ENCODE measurements around the gene ARHGAP24. TPM values are rescaled to one million over a fixed set of nuclear protein-coding genes. Genes with fewer than 3 reads are reported as not detected.

ARHGAP24 gene
- total RNA-seq, 1 donor from 2014 or later: 11.1 TPM

DNA sequence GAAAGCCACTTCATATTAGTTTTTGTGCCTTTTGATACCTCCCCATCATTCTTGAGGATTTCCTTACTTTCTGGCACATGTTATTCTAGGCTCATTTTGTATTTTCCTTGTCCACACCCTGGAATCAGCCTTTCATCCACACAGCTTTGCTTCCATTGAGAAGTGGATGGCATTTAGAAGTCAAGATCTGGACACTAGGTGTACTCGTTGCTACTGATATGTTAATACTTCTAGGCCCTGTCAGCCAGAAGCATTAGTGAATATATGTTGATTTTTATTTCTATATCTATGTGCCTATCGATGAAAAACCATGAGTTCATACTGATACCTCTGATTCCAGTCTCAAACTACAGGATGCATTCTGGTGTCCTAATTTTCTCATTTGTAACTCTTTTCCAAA is 73.2 kb downstream of the ARHGAP24 start:
- DNase-seq (ENCODE audit: low read depth) (peak; percentile 22), FAIRE-seq (no peak)
- no peaks in the 10 kb centered on the region for H3K27me3 ChIP-seq (ENCODE audit: control insufficient read depth, insufficient read depth, low read length)
- no peaks in the 10 kb centered on the region for H3K36me3 ChIP-seq (ENCODE audit: control insufficient read depth, insufficient read depth, low read length)
- TF ChIP-seq, protein P1, sequence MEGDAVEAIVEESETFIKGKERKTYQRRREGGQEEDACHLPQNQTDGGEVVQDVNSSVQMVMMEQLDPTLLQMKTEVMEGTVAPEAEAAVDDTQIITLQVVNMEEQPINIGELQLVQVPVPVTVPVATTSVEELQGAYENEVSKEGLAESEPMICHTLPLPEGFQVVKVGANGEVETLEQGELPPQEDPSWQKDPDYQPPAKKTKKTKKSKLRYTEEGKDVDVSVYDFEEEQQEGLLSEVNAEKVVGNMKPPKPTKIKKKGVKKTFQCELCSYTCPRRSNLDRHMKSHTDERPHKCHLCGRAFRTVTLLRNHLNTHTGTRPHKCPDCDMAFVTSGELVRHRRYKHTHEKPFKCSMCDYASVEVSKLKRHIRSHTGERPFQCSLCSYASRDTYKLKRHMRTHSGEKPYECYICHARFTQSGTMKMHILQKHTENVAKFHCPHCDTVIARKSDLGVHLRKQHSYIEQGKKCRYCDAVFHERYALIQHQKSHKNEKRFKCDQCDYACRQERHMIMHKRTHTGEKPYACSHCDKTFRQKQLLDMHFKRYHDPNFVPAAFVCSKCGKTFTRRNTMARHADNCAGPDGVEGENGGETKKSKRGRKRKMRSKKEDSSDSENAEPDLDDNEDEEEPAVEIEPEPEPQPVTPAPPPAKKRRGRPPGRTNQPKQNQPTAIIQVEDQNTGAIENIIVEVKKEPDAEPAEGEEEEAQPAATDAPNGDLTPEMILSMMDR (IDR thresholded peaks at IDR 0.05; ENCODE audit: insufficient read depth, low read length, severe bottlenecking): peak; percentile 10
- no peak overlapping the region for H3K4me3 ChIP-seq (ENCODE audit: low read depth, low read length)

DNA sequence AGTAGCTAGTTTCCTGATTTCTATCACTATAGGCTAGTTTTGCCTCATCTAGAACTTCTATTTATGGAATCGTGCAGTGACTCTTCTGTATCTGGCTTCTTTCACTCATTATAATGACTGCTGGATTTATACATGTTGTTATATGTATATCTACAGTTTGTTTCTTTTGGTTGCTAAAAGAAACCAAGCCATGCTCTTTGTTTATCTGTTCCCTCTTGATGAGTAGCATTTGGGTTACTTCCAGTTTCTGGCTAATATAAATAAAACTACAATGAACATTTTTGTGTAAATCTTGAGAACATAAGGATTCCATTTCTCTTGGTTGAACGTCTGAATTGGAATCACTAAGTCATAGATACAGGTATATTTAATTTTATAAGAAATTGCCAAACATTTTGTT is 73.9 kb downstream of the ARHGAP24 start:
- DNase-seq (ENCODE audit: low read depth) (no peak), FAIRE-seq (no peak)
- TF ChIP-seq, protein P1 (IDR thresholded peaks at IDR 0.05; ENCODE audit: insufficient read depth, low read length, severe bottlenecking): no peak

DNA sequence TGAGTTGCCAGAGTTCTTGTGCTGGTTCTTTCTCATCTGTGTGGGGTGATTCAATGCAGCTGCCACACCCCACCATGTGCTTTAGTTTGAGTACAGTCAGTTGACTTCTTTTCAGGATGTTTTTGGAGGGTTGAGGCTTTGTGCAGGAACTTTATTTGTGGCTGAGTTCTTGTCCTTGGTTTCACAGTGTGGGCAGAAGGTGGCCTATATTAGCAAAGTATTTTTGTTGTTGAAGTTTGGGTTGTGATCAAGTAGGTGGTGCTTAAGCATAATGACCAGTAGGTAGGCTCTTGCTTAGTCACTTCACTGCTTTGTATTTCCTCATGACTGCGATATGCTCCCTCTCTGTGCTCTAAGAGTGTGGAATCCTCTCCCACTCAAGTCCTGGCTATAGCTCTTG is 80.3 kb downstream of the ARHGAP24 start:
- Histone ChIP-seq H3K36me3 (ENCODE audit: control insufficient read depth, insufficient read depth, low read length) (no peaks in the 10 kb centered on the region), H3K4me3 (ENCODE audit: low read depth, low read length) (no peak overlapping the region), H3K27me3 (ENCODE audit: control insufficient read depth, insufficient read depth, low read length) (no peaks in the 10 kb centered on the region)
- FAIRE-seq (no peak), DNase-seq (ENCODE audit: low read depth) (peak; percentile 44)
- TF ChIP-seq, protein P1 (IDR thresholded peaks at IDR 0.05; ENCODE audit: insufficient read depth, low read length, severe bottlenecking): no peak

More for the DNA sequence above, 73.9 kb downstream of the ARHGAP24 start:
- no peak overlapping the region for H3K4me3 ChIP-seq (ENCODE audit: low read depth, low read length)
- H3K27me3 ChIP-seq (ENCODE audit: control insufficient read depth, insufficient read depth, low read length): no peaks in the 10 kb centered on the region
- H3K36me3 ChIP-seq (ENCODE audit: control insufficient read depth, insufficient read depth, low read length): no peaks in the 10 kb centered on the region

DNA sequence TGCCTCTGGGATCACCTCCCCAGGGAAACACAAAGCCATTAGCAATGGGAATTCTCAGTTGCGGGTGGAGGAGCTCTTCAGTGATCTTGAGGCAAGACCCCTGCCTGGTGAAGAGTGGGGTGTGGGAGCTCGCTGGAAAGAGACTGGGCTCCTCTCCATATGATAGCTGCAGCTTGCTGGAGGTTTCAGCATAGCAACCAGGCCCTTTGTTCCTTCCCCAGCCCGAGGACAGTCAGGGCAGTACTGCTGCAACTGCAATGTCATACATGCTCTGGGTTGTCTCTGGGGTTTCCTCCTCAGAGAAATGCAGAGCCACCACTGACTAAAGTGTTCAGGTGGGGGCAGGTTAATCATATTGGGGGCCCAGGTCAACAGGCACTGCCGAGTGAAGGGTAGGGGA is 81.3 kb downstream of the ARHGAP24 start:
- FAIRE-seq (no peak), DNase-seq (ENCODE audit: low read depth) (no peak)
- Histone ChIP-seq H3K4me3 (ENCODE audit: low read depth, low read length) (no peak overlapping the region), H3K36me3 (ENCODE audit: control insufficient read depth, insufficient read depth, low read length) (no peaks in the 10 kb centered on the region), H3K27me3 (ENCODE audit: control insufficient read depth, insufficient read depth, low read length) (no peaks in the 10 kb centered on the region)
- TF ChIP-seq, protein P1 (IDR thresholded peaks at IDR 0.05; ENCODE audit: insufficient read depth, low read length, severe bottlenecking): no peak

DNA sequence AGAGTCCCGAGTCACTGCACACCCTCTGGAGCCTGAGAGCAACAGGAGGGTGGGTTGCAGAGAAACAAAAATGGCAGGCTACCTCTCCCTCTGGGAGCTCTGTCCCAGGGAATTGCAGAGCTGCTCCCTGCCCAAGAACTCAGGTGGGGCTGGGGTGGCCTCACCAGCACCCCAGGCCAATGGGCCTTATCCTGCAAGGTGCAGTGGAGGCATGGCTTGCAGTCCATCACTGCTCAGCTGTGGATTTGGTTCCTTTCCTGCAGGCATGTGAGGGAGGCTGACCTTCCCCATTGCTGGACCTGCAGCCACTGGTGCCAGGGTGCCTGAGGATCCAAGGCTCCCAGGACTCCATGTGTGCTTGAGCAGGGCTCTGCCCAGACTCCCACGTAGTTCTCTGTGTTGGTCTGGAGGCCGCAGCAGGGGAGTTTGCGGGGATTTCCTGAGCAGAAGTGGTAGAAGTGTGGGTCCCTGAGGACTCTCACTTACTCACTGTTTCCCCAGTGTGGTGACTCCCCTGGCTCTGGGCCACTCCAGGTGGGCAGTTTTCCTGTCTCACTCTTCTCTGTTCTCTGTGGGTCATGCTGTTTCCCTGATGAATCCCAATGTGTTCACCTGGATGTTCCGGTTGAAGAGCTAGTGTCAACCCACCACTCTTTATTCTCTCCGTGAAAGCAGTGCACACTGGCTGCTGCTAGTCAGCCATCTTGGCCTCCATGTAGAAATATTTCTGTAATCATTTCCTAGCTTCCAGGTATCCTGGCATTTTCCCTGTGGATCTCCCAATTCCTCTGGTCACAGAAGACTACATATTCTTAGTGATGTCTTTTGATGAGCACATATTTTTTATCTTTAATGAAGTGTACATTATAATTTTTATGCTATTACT is 82.3 kb downstream of the ARHGAP24 start:
- H3K4me3 ChIP-seq (ENCODE audit: low read depth, low read length): no peak overlapping the region
- H3K36me3 ChIP-seq (ENCODE audit: control insufficient read depth, insufficient read depth, low read length): no peaks in the 10 kb centered on the region
- FAIRE-seq: no peak
- no peak for DNase-seq (ENCODE audit: low read depth)
- TF ChIP-seq, protein P1 (IDR thresholded peaks at IDR 0.05; ENCODE audit: insufficient read depth, low read length, severe bottlenecking): no peak
- H3K27me3 ChIP-seq (ENCODE audit: control insufficient read depth, insufficient read depth, low read length): no peaks in the 10 kb centered on the region

All from bronchial epithelial cell (primary cell).